Uterus (tissue), 4 donors: ENCODE data around the gene C7orf57. TPM values are rescaled to one million over a fixed set of nuclear protein-coding genes. Genes with fewer than 3 reads are reported as not detected.
A peak's percentile ranks its signal among the peaks of the same experiment; 100 is the strongest.

Experiments used
- DNase-seq, 2 donors: peaks; one replicate each; pipeline ENCODE4 v3.0.0-alpha.2; 2019 to 2020
- H3K27ac ChIP-seq, 2 donors: fragments of 200-600 bp; sonication (generic); 1 replicate in 1 of 2; 2 replicates in 1 of 2; pipeline ENCODE4 v1.5.1; 2016 to 2018
- H3K27me3 ChIP-seq, 2 donors: fragments of 200-600 bp; sonication (generic); one replicate each; pipeline ENCODE4 v1.5.1; 2018 to 2019; ENCODE audit warnings: control low read depth in 1 of 2
- H3K36me3 ChIP-seq, 2 donors: fragments of 200-600 bp; sonication (generic); one replicate each; pipeline ENCODE4 v1.5.1; 2019; ENCODE audit warnings: control low read depth in 1 of 2
- H3K4me1 ChIP-seq, 2 donors: fragments of 200-600 bp; sonication (generic); one replicate each; pipeline ENCODE4 v1.5.1; 2018 to 2019; ENCODE audit warnings: control low read depth in 1 of 2
- H3K4me3 ChIP-seq, 2 donors: fragments of 200-600 bp; sonication (generic); 1 replicate in 1 of 2; 2 replicates in 1 of 2; pipeline ENCODE4 v1.5.1; 2018 to 2019; ENCODE audit warnings: mild to moderate bottlenecking in 1 of 2
- H3K9me3 ChIP-seq, 2 donors: fragments of 200-600 bp; sonication (generic); one replicate each; pipeline ENCODE4 v1.5.1; 2019; ENCODE audit warnings: control low read depth in 1 of 2
- POLR2A ChIP-seq, 2 donors: fragments of 450-650 bp; IDR thresholded peaks; one replicate each; pipeline ENCODE4 v1.6.1; 2016; ENCODE audit warnings: antibody characterized with exemption in 2 of 2, mild to moderate bottlenecking in 1 of 2, moderate library complexity in 1 of 2
- intact Hi-C: fragments of 100-400 bp; cut with DNase I; formaldehyde crosslinking; loops from one replicate; pipeline ENCODE4 v1.15.1; 2023; ENCODE audit warnings: low total_unique reads
- total RNA-seq, 4 donors: library from RNA; depleted of rRNA in 3 of 4; stranded (reverse); fragments of >200 nt in 3 of 4; gene quantifications; one replicate each; pipeline versions ENCODE4 v1.1.0 to v1.2.4, GENCODE V29; 2014 to 2023
- TF ChIP-seq, protein P1 (sequence below), 4 experiments: fragments of 200-600 bp in 2 of 4; fragments of 450-650 bp in 2 of 4; sonication (generic) in 2 of 4; IDR thresholded peaks; one replicate each; pipeline ENCODE4 v1.5.1; 2016 to 2019; ENCODE audit warnings: antibody characterized with exemption in 4 of 4, mild to moderate bottlenecking in 2 of 4, moderate library complexity in 1 of 4
- donor health status: DM: yes; HTN: yes; CAD: no.

Gene C7orf57
- total RNA-seq, 4 donors from 2014 or later = 0.76 TPM; not detected in 3

GRCh38 chr7:48088559-48089045 lies 53.3 kb downstream of the C7orf57 start:
- no peak for TF ChIP-seq POLR2A (IDR thresholded peaks at IDR 0.05)
- TF ChIP-seq, protein P1, sequence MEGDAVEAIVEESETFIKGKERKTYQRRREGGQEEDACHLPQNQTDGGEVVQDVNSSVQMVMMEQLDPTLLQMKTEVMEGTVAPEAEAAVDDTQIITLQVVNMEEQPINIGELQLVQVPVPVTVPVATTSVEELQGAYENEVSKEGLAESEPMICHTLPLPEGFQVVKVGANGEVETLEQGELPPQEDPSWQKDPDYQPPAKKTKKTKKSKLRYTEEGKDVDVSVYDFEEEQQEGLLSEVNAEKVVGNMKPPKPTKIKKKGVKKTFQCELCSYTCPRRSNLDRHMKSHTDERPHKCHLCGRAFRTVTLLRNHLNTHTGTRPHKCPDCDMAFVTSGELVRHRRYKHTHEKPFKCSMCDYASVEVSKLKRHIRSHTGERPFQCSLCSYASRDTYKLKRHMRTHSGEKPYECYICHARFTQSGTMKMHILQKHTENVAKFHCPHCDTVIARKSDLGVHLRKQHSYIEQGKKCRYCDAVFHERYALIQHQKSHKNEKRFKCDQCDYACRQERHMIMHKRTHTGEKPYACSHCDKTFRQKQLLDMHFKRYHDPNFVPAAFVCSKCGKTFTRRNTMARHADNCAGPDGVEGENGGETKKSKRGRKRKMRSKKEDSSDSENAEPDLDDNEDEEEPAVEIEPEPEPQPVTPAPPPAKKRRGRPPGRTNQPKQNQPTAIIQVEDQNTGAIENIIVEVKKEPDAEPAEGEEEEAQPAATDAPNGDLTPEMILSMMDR (IDR thresholded peaks at IDR 0.05) = no peak
- peak; percentile 83 to 87 for DNase-seq
- H3K4me1 ChIP-seq = peaks cover 6 to 11% of the 10 kb centered on the region in 2 donors
- H3K9me3 ChIP-seq = no peaks in the 10 kb centered on the region
- H3K4me3 ChIP-seq = peak overlapping the region; percentile 76 to 82
- peak overlapping the region; percentile 82 to 88 for H3K27ac ChIP-seq
- intact Hi-C loops = no loop called here
- H3K36me3 ChIP-seq = no peaks in the 10 kb centered on the region
- H3K27me3 ChIP-seq = no peaks in the 10 kb centered on the region

DNA sequence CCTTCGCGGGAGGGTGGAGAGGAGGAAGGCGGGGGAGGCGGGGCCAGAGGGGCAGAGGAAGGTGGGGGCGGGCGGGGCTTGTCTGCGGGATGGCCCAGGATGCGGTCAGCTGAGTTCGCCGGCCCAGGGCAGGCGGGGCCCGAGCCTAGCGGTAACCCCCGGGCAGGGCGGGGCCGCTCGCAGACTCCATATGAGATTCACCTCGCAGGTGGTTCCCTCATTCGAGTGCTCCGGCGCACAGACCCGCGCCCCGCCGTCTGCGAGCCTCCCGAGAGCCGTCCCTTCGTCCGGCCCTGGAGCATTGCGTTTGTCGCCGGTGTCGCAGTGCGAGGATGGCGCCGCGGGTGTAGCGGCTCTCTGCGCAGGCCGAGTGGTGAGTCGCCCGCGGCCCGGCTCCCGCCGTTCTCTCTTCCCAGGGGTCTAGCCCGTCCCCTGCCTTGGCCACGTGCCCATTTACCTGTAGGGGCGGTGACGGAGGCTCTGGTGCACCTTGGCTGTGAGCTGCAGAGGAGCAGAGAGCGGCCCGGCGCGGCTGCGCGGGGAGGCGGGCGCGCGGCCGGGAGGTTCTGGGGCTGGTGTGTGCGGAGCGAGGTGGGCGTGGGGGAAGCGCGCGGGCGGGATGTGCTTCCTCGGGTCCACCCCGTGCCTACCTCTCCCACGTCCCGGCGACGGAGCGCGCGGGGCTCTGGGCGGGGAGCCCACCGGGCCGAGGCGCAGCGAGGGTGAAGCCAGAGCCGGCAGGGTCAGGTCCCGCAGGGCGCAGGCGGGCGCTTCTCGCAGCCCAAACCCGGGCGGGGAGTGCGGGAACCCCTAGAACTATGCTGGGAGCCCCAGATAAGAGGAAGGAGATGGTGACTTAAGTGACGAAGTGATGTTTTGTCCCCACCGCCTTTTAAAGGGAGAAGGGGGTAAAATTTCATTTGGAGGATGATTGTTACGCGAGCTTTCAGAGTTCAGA lies 54.0 kb downstream of the C7orf57 start, which contains the start of gene UPP1:
TSS of gene UPP1 (plus strand) at position 220 of the 958 bp plus-strand sequence. CDS start 5,519 bp downstream, outside the sequence.
- H3K9me3 ChIP-seq = no peaks in the 10 kb centered on the region
- no peaks in the 10 kb centered on the region for H3K36me3 ChIP-seq
- DNase-seq = peak; percentile 88 to 94
- no peaks in the 10 kb centered on the region for H3K27me3 ChIP-seq
- peak within 1 kb of the TSS; percentile 76 to 82 for H3K4me3 ChIP-seq
- intact Hi-C loops = no loop called here
- TF ChIP-seq, protein P1 (IDR thresholded peaks at IDR 0.05) = no peak
- TF ChIP-seq POLR2A (IDR thresholded peaks at IDR 0.05) = peak; percentile 55 to 64
- peak within 1 kb of the TSS; percentile 82 to 88 for H3K27ac ChIP-seq
- H3K4me1 ChIP-seq = peaks cover 6 to 11% of the 10 kb centered on the region in 2 donors

DNA sequence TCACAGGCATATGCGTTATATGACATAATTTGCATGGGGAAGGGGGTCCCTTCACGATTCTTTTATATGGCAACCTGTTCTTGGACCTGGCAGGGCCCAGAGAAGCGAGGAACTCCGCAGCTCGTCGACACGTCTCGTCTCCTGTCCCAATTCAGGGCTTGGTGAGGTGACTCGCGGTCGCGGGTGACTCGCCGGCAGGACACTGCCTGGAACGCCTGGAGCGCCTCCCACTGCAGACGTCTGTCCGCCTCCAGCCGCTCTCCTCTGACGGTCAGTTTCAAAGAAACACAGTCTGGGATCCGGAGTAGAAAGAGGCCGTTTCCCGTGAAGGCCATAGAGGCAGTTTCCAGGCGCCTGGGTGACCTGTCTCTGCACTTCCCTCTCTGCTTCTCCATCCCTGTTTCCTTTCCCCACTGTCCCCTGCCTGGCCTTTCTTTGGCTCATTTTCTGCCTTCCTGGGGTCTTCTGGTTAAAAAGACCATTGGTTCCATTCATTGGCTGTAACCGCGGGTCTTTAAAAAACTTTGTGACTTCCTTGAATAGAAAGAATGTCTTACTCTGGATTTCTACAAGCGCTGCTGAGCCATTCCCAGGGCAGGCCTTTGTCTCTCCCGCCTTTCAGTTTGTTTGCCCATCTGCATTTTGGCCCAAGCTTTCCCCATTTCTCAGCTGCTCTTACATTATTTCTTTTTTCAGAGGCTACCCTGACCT lies 54.9 kb downstream of the C7orf57 start:
- intact Hi-C loops = no loop called here
- no peaks in the 10 kb centered on the region for H3K27me3 ChIP-seq
- H3K4me1 ChIP-seq = peaks cover 5 to 11% of the 10 kb centered on the region in 2 donors
- peak in 1 of 2 donors; percentile 37 for DNase-seq
- H3K36me3 ChIP-seq = no peaks in the 10 kb centered on the region
- peak overlapping the region; percentile 82 to 88 for H3K27ac ChIP-seq
- peak overlapping the region; percentile 76 to 82 for H3K4me3 ChIP-seq
- TF ChIP-seq POLR2A (IDR thresholded peaks at IDR 0.05) = no peak
- TF ChIP-seq, protein P1 (IDR thresholded peaks at IDR 0.05) = no peak
- H3K9me3 ChIP-seq = no peaks in the 10 kb centered on the region

GRCh38 chr7:48091506-48092433 lies 56.4 kb downstream of the C7orf57 start:
- intact Hi-C loops = no loop called here
- DNase-seq = no peak
- peaks cover 0 to 11% of the 10 kb centered on the region in 2 donors for H3K4me1 ChIP-seq
- no peak for TF ChIP-seq POLR2A (IDR thresholded peaks at IDR 0.05)
- TF ChIP-seq, protein P1 (IDR thresholded peaks at IDR 0.05) = no peak
- no peaks in the 10 kb centered on the region for H3K36me3 ChIP-seq
- no peaks in the 10 kb centered on the region for H3K9me3 ChIP-seq
- no peak overlapping the region for H3K27ac ChIP-seq
- H3K27me3 ChIP-seq = no peaks in the 10 kb centered on the region
- H3K4me3 ChIP-seq = no peak overlapping the region
